GM12872 (cell line): ENCODE results near the gene FKBP1A.

ENCODE experiments used
- CTCF ChIP-seq: IDR thresholded peaks from 3 replicates; pipeline ENCODE4 v1.5.1; 2011; ENCODE audit warnings: low read depth, mild to moderate bottlenecking, low read length, moderate library complexity; ENCODE audit not compliant: insufficient read depth

FKBP1A gene

GRCh38 chr20:1353956-1354355 lies 38.9 kb downstream of the FKBP1A start:
- no peak for TF ChIP-seq CTCF

GRCh38 chr20:1346315-1346969 lies 46.4 kb downstream of the FKBP1A start:
- no peak for TF ChIP-seq CTCF

DNA sequence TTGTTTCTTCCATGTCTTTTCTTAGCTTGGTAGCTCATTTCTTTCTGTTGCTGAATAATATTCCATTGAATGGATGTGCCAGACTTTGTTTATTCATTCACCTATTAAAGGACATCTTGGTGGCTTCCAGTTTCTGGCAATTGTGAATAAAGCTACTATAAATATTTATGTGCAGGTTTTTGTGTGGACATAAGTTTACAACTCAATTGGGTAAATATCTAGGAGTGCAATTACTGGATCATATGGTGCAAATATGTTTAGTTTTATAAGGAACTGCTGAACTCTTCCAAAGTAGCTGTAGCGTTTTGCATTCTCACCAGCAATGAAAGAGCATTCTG lies 47.1 kb downstream of the FKBP1A start:
- TF ChIP-seq CTCF: no peak

DNA sequence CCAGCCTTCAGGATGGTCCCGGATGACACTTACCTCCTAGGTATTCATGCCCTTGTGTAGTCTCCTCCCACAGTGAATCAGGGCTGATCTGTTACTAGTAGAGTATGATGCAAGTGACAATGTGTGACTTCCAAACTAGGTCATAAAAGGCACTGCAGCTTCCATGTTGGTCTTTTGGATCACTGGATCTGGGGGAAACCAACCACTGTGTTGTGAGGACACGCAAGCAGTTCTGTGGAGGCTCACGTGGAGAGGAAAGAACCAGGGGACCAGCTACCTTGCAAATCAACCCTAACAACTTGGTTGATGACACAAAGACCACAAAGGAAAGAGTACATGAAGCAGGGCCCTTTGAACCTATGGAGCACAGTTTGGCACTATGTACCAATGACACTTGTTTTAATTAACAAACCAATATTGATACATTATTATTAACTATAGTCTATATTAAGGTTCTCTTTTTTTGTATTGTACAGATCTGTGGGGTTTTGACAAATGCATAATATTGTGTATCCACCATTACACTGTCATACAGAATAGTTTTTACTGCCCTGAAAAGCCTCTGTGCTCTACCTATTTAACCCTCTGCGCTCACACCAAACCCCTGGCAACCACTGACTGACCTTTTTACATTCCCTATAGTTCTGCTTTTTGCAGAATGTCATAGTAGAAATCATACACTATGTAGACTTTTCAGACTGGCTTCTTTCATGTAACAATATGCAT lies 47.7 kb downstream of the FKBP1A start:
- TF ChIP-seq CTCF: no peak

- TF ChIP-seq CTCF: no peak
These were observed 51.1 kb downstream of the FKBP1A start for GRCh38 chr20:1341561-1342265.

DNA sequence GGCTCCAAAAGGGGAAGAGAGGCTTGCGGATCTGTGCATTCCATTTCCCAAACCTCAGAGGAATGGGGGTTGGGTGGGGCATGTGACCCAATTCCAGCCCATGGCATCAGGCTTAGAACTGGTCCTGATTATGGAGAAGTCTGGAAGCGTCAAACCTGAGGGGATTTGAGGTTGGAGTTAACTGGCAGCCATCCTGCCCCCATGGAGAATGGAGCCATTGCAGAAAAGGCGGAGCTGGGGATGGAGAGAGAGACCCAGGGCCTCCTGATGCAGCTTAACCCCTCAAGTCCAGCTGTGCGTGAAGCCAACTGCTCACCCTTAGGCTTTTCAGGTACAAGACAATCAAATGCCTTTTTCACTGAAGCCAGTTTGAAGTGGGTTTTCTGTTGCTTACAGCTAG lies 54.1 kb downstream of the FKBP1A start:
- no peak for TF ChIP-seq CTCF

DNA sequence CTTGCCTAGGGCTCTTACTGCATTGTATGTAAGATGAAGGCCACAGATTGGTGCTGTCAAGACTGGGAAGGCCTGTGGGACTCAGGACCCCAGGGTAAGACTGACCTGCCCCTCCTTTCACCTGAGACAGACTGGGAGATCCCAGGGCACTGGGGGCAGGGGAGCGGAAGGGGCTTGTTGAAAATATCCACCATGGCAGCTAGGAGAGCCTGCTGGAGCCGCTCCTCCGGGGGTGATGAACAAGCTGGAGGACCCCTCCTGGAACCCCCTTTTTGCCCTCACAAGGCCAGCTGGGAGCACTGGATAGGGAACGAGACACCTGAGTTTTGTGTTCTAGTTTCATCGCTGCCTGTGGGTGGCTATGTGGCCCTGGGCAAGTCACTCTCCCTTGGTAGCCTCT lies 54.8 kb downstream of the FKBP1A start:
- no peak for TF ChIP-seq CTCF
